Right lobe of liver (tissue), 4 donors: ENCODE data around the gene CITED4.

Experiments used
- CTCF ChIP-seq, 4 donors: fragments of 200-600 bp in 3 of 4; fragments of 450-650 bp in 1 of 4; IDR thresholded peaks; one replicate each; pipeline versions ENCODE4 v1.5.1 to v1.8.0; 2016 to 2022; ENCODE audit warnings: antibody characterized with exemption in 4 of 4, mild to moderate bottlenecking in 2 of 4
- POLR2A ChIP-seq: fragments of 450-650 bp; IDR thresholded peaks from one replicate; pipeline ENCODE4 v1.6.1; 2017; ENCODE audit warnings: antibody characterized with exemption, mild to moderate bottlenecking
- donor health status: DM: no; HTN: no; CAD: no.
- donor health status: DM: no; HTN: no; CAD: no.
- donor health status: DM: no; HTN: yes; CAD: no.

- TF ChIP-seq CTCF (IDR thresholded peaks at IDR 0.05), result no peak
- TF ChIP-seq POLR2A, result no peak
These were observed 38.8 kb downstream of the CITED4 start for GRCh38 chr1:40823345-40823744.
